Stimulated activated CD4-positive, alpha-beta T cell treated with anti-CD3 and anti-CD28 coated beads, Interleukin-1b, Interleukin-23, amount 100 ng/mL, for 1 hour (primary cell): ENCODE data around the gene ARHGAP28.

Source experiments
- DNase-seq, 2 donors: peaks; one replicate each; pipeline ENCODE4 v3.0.0-alpha.2; 2020; ENCODE audit warnings: low read depth in 2 of 2

The ARHGAP28 gene

DNA sequence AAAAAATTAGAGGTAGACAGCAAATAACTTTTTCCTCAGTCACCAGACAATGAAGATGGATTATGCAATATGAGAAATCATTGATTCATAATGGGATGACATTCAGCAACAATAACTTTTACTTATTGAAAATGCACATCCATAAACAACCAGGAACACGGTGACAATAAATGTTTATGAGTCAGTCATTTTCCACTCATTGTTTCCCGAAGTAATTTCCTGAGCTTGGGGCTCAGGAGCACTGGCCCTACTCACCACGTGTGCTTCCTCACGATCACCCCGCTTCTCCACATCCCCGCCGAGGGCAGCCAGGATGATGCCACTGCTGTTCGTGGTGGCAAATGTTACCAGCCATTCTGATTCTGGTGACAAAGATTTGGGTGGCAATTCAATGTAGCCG, 231.8 kb downstream of the ARHGAP28 start:
- DNase-seq: no peak

DNA sequence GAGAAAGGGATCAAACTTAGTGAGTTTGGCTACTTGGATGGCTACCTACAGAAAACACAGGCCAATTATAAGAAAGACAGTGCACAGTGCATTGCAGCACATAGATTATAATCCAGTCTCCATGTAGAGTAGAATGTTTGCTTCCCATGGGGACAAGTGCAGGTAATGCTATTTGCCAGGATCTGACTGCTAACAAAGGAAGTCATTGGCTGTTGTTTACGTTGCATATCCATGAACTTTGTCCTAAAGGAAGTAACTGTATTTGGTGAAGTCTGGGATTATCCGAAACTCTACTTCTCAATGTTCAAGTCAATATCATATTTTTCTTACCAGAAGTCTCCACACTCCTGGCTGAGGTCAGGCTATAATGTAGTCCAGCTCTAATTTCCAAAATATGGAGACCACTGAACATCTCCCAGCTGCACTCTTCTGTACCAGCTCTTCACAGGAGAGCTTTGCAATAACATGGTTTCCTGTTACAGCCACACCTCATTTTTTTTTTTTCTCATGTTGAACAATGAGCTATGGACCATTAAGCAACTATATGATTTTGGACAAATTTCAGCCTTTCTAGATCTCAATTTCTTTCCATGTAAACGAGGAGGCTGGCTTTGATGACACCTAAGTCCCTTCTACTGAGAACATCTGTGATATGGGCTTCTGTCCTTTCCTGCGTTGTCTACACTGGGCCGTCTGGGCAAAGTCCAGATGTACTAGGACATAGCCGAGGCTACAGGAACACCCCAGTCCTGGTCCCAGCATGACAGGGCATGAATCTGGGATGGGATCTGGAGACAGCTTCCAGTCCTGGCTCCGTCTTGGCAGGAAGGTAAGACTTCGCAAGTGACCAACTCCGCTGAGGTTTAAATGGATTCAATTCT, 233.3 kb downstream of the ARHGAP28 start:
- DNase-seq: no peak

DNA sequence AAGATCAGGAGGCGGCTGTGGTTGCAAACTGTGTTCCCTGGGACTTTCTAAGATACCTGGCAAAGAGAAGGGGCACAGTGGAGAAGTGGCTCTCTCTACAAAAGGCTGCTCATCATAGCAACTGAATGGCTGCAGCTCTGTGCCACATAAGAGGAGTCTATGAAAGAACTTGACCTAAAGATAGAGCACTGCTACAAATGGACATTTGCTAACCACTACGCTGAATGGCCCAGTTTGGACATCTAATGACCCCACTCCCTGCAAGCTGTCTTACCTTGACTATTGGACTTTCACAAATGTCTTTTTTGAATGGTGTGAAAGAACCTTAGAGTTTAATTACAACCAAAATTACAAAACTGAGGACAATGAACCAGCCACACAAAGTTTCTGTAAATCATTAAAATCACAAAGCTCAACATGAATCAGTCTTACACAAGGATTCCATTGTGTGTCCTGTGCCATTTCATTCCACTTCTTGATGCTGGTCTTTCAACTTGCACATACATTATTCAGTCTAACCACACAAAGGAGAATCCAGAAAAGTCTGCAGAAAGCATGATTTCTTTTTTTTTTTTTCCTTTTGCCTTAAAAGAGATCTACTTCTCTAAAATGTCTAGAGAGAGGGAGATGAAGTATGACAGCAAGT, 234.1 kb downstream of the ARHGAP28 start:
- DNase-seq: no peak
